Renal cortex interstitium (tissue), 11 donors: ENCODE results near the gene EEF1AKMT3. TPM values are rescaled to one million over a fixed set of nuclear protein-coding genes. Genes with fewer than 3 reads are reported as not detected.
"Not testable (repeated sequence)": the region's sequence is repeated elsewhere in the genome, so short reads cannot be mapped to it uniquely, and the experiment has no call there.

ENCODE experiments used
- DNase-seq, 11 donors: peaks; one replicate each; pipeline ENCODE4 v3.0.0-alpha.2; 2013; ENCODE audit warnings: low read depth in 9 of 11, low spot score in 4 of 11; ENCODE audit errors: extremely low read depth in 1 of 11
- polyA plus RNA-seq, 3 donors: library from polyadenylated mRNA; unstranded; fragments of 120-200 nt; gene quantifications; one replicate each; pipeline ENCODE4 v1.2.1, GENCODE V29; 2013; ENCODE audit not compliant: insufficient read length in 3 of 3

The EEF1AKMT3 gene
- polyA plus RNA-seq, 3 donors: 11.6 to 13.3 (median 12.1) TPM

GRCh38 chr12:57774634-57775033 is 2.2 kb downstream of the EEF1AKMT3 start:
- DNase-seq: not testable (repeated sequence)

GRCh38 chr12:57775044-57775443 is 2.6 kb downstream of the EEF1AKMT3 start:
- DNase-seq: no peak

DNA sequence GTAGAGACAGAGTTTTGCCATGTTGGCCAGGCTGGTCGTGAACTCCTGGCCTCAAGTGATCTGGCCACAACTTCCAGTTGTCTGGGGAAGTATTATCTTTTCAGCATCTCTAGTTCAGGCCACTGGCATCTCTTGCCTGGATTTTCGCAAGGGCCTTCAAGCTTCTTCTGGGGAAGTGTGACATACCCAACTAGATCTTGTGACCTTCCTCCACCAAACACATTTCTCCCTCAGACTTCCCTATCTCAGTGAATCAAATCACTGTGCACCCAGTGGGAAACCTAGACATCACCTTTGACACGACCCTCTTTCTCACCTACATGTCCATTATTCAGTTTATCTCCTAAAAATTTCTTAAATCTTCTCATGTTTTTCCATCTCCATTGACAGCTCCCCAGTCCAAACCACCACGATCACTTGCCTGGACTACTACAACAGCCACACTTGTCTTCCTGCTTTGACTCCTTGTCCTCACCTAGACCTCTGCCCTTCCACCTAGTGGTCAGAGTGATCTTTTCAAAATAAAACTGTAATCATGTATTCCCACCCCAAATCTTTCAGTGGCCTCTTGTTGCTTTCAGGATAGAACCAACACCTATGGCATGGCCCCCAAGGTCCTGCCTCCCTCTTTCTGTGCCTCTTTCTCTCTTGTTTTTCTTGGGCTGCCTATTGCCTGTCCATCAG is 3.3 kb downstream of the EEF1AKMT3 start:
- no peak for DNase-seq

- DNase-seq: no peak
Measured at GRCh38 chr12:57776247-57776587, 3.8 kb downstream of the EEF1AKMT3 start.

DNA sequence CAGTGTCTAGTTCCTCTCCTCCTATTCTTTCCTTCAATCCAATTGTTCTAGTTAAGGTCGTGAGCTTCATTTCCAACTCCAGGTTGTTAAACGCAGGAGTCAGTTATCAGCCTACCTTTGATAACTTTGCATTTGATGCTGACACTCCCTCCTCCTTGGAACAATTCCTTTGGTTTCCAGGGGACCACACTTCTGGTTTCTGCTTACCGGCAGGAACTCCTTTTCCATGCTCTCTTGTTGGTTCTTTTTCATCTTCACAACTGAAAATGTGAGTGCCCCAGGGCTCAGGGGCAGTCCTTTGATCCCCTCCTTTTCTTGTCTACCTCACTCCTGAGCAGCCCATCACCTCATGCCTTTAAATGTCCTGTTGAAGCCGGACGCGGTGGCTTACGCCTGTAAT is 5.0 kb downstream of the EEF1AKMT3 start:
- DNase-seq: no peak

DNA sequence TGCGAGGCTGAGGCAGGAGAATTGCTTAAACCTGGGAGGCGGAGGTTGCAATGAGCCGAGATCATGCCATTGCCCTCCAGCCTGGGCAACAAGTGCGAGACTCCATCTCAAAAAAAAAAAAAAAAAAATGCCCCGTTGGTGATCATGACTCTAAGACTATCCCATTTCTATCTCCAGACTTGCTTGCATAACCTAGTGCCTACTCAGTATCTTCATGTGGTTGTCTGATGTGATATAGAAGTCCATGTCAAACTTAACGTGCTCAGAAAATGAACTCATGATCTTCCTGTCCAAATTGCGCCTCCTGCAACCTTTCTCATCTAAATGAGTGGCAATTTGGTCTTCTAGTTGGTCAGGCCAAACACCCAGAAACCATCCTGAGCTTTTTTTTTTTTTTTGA is 5.5 kb downstream of the EEF1AKMT3 start:
- no peak for DNase-seq

- no peak for DNase-seq
Measured at GRCh38 chr12:57779736-57780135, 7.3 kb downstream of the EEF1AKMT3 start.

GRCh38 chr12:57780284-57780897 is 8.0 kb downstream of the EEF1AKMT3 start:
- DNase-seq: no peak

- no peak for DNase-seq
Measured at GRCh38 chr12:57781244-57781643, 8.8 kb downstream of the EEF1AKMT3 start.

DNA sequence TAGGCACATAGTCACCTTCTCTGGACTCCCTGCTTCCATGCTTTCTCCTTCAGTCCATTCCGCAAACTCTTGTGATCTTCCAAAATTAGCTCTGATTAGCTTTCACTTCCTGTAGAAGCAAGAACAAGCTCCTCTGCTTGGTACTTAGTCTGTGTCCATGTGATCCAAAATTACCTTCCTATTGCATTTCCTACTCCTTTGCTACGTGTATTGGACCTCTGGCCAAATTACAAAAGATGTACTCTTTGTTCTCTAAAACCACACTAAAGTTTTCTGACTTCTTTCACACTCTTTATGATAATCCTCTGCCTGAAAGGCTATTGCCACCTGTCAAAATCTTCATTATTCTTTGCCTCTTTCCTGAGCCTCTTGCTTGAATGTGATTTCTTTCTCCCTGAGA is 9.4 kb downstream of the EEF1AKMT3 start:
- DNase-seq: no peak

DNA sequence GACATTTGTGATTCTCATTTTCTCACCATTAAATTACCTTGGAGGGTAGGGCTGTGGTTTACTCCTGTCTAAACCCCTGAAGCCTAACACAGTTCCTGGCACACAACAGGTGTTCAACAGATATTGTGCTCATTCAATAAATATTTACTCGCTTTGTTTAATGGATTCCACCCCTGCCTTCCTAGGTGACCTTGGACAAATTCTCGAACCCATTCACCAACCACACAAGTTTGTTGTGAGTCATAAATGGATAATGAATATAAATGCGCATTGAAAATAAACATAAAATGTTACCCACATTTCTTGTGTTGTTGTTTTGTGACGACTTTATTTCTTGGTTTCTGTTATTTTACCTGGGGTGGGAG is 9.8 kb downstream of the EEF1AKMT3 start:
- DNase-seq: no peak

DNA sequence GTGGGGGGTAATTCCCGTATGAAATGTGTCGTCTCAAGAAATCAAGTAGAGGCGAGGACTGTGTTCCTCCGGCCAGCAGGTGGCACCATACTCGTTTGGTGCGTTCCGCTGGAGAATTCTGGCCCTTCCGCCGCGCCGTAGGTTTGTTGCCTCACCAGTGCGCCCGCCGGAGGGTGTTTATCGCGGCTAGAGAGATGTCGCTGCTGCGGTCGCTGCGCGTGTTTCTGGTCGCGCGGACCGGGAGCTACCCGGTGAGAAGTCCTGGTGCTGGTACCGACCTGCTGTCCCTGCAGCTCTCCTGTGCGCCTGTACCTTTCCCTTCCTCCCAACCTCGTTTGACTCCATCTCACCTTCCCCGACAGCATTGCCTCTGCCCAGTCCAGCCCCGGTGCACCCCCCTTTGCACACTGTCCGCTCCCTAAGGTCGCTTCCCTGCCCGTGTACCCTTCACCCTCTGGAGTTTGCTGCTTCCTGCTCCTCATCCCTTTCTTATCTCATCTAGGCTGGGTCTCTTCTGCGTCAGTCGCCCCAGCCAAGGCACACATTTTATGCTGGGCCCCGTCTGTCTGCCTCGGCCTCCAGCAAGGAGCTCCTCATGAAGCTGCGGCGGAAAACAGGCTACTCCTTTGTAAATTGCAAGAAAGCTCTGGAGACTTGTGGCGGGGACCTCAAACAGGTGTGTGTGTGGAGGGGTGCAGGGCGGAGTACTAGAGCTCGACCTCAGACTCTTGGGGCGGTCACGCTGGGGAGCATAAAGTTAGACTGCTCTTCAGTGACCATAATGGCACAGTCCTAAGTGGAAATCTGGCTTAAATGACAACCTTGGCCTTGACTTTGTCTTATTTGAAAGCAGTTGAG is 10.4 kb downstream of the EEF1AKMT3 start, which contains the start of gene TSFM:
TSFM (plus strand) TSS at position 180 of the 858 bp plus-strand sequence; CDS start at position 195, 15 bp downstream.
- DNase-seq: peak; percentile 86 to 97 (median 94)

DNA sequence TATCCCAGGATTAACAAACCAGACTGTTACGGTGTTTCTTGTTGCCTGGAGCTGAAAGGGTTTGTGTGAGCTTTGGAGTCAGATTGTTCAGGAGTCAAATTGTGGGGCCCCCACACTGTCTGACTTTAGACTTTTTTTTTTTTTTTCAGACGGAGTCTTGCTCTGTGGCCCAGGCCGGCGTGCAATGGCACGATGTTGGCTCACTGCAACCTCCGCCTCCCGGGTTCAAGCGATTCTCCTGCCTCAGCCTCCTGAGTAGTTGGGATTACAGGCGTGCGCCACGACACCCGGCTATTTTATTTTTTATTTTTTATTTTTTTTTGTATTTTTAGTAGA is 11.0 kb downstream of the EEF1AKMT3 start:
- no peak for DNase-seq

DNA sequence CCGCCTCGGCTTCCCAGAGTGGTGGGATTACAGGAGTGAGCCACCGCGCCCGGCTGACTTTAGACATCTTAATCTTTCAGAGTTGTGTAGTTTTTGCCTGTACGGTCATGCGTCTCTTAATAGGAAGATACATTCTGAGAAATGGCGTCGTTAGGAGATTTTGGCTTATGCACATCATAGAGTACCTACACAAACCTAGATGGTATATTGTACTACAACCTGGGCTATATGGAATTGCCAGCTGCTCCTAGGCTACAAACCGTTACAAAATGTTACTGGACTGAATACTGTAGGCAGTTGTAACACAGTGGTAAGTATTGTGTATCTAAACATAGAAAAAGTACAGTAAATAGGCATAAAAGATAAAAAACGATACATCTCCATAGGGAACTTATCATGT is 11.4 kb downstream of the EEF1AKMT3 start:
- DNase-seq: no peak

DNA sequence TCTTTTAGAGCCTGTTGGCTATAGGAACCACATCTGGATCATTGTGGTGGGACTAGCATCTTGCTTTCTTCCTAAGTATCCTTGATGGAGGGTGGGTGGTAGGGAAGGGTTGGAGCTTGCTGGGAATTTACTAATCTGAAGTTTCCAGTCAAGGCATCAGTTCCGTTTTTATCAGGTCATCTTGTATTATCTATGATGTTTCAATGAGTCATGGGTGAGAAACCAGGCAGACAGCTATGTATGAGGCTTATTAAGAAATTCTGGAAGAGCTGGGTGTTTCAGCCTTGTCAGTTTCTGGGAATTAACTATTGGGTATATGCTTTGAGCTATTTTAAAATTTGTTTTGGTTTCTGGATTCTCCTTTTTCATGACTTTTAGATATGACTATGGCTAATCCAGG is 21.5 kb downstream of the EEF1AKMT3 start:
- no peak for DNase-seq

- DNase-seq: no peak
Measured at GRCh38 chr12:57795354-57795753, 22.9 kb downstream of the EEF1AKMT3 start.

DNA sequence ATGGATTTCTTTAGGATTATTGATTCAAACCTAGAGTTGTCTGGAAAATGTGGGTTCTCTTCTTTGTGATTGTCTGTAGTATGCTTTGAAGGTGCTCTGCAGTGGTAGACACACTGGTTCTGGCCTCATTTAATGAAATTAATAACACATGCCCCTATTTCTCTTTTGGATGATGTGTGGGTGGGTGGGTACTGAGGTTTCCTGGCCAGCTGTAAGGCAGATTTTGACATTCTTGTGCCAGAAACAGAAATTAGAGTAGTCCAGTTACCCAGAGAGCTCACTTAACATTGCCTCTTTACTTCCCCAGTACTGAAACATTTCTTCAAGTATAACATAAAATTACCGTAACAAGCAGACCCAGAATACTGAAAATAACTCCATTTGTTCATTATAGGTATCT is 24.6 kb downstream of the EEF1AKMT3 start:
- DNase-seq: no peak

- no peak for DNase-seq
Measured at GRCh38 chr12:57797933-57798332, 25.5 kb downstream of the EEF1AKMT3 start.

- DNase-seq: no peak
Measured at GRCh38 chr12:57800965-57801364, 28.6 kb downstream of the EEF1AKMT3 start.

DNA sequence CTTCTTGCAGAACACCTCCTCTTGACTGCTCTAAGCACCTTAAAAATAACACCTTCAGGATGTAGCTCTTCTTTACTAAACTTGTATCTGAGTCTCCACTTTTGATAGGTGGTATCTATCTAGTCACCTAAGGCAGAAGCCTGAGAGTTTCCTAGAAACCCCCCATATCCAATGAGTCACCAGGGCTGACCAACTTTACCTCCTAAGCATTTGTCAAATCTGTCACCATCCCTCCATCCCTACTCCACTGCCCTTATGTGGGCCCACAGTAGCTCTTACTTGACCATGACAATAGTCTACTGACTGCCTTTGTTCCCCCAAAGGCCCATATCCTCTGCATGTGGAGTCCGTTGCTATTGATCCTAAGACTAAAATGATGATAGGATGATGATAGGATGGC is 30.2 kb downstream of the EEF1AKMT3 start:
- DNase-seq: no peak
